Gastroesophageal sphincter (tissue), 4 donors: ENCODE data around the gene PRKAB2. TPM values are rescaled to one million over a fixed set of nuclear protein-coding genes. Genes with fewer than 3 reads are reported as not detected.
"Not testable (repeated sequence)": the region's sequence is repeated elsewhere in the genome, so short reads cannot be mapped to it uniquely, and the experiment has no call there.

Experiments
- ATAC-seq: fragments of 150-250 bp; one replicate; pipeline ENCODE4 v1.9.1; 2016; ENCODE audit warnings: mild to moderate bottlenecking, moderate library complexity
- H3K27ac ChIP-seq, 4 donors: fragments of 200-600 bp; sonication (generic) in 3 of 4; 1 replicate in 3 of 4; 2 replicates in 1 of 4; pipeline ENCODE4 v1.5.1; 2016 to 2019
- H3K27me3 ChIP-seq: fragments of 200-600 bp; sonication (generic); one replicate; pipeline ENCODE4 v1.5.1; 2019
- H3K36me3 ChIP-seq, 2 donors: fragments of 200-600 bp; sonication (generic); one replicate each; pipeline ENCODE4 v1.5.1; 2019; ENCODE audit warnings: control low read depth in 1 of 2
- H3K4me1 ChIP-seq, 3 donors: fragments of 200-600 bp; sonication (generic); 1 replicate in 2 of 3; 2 replicates in 1 of 3; pipeline ENCODE4 v1.5.1; 2016 to 2019; ENCODE audit warnings: control low read depth in 2 of 3
- H3K4me3 ChIP-seq, 2 donors: fragments of 200-600 bp; sonication (generic); one replicate each; pipeline ENCODE4 v1.5.1; 2019; ENCODE audit warnings: mild to moderate bottlenecking in 1 of 2, moderate library complexity in 1 of 2
- H3K9me3 ChIP-seq, 3 donors: fragments of 200-600 bp; sonication (generic); one replicate each; pipeline ENCODE4 v1.5.1; 2017 to 2019; ENCODE audit warnings: control low read depth in 2 of 3
- CTCF ChIP-seq, 4 experiments: fragments of 200-600 bp in 2 of 4; fragments of 450-650 bp in 2 of 4; sonication (generic) in 1 of 4; IDR thresholded peaks; one replicate each; pipeline ENCODE4 v1.5.1; 2017 to 2019; ENCODE audit warnings: antibody characterized with exemption in 4 of 4, mild to moderate bottlenecking in 2 of 4, moderate library complexity in 2 of 4
- EP300 ChIP-seq: sonication (generic); formaldehyde crosslinking; IDR thresholded peaks from one replicate; pipeline ENCODE4 v1.6.1; 2017; ENCODE audit warnings: antibody characterized with exemption, mild to moderate bottlenecking
- POLR2A ChIP-seq, 2 donors: fragments of 450-650 bp; IDR thresholded peaks; one replicate each; pipeline ENCODE4 v1.6.1; 2017; ENCODE audit warnings: antibody characterized with exemption in 2 of 2, mild to moderate bottlenecking in 2 of 2, moderate library complexity in 1 of 2
- POLR2AphosphoS5 ChIP-seq: sonication (generic); formaldehyde crosslinking; IDR thresholded peaks from one replicate; pipeline ENCODE4 v1.6.1; 2017; ENCODE audit warnings: antibody characterized with exemption
- WGBS, 2 donors: methylation state at CpG; one replicate each; pipeline ENCODE4 v1.1.5; 2018; ENCODE audit warnings: low coverage in 1 of 2; 5-methylcytosine and 5-hydroxymethylcytosine counted together
- total RNA-seq, 4 donors: library from RNA; depleted of rRNA; stranded (reverse); fragments of >200 nt; gene quantifications; one replicate each; pipeline ENCODE4 v1.1.0, GENCODE V29; 2016

The PRKAB2 gene
- total RNA-seq, 4 donors from 2014 or later = 24.9 to 51.4 (median 39.4) TPM

- H3K4me1 ChIP-seq = no peaks in the 10 kb centered on the region
- no peak for ATAC-seq
- TF ChIP-seq POLR2A (IDR thresholded peaks at IDR 0.05) (no peak), POLR2AphosphoS5 (no peak), EP300 (no peak), CTCF (IDR thresholded peaks at IDR 0.05) (no peak)
- no peak overlapping the region for H3K4me3 ChIP-seq
- no peak overlapping the region for H3K27ac ChIP-seq
- no peaks in the 10 kb centered on the region for H3K27me3 ChIP-seq
- WGBS, 2 donors = 14 to 75% methylated on average over 1 to 2 of the region's 2 CpGs
- H3K36me3 ChIP-seq = peaks cover 0 to 5% of the 10 kb centered on the region in 2 donors
- H3K9me3 ChIP-seq = no peaks in the 10 kb centered on the region
Observed at GRCh38 chr1:147202576-147202975, 30.3 kb upstream of the PRKAB2 start.

- no peak for ATAC-seq
- Histone ChIP-seq H3K27me3 (no peaks in the 10 kb centered on the region), H3K4me1 (no peaks in the 10 kb centered on the region), H3K27ac (no peak overlapping the region), H3K36me3 (peaks cover 0 to 5% of the 10 kb centered on the region in 2 donors), H3K9me3 (no peaks in the 10 kb centered on the region), H3K4me3 (no peak overlapping the region)
- 80 to 86% methylated on average over 1 of the region's 1 CpG for WGBS, 2 donors
- TF ChIP-seq CTCF (IDR thresholded peaks at IDR 0.05) = no peak
- no peak for TF ChIP-seq POLR2A (IDR thresholded peaks at IDR 0.05)
- no peak for TF ChIP-seq EP300
- TF ChIP-seq POLR2AphosphoS5 = no peak
Observed at GRCh38 chr1:147201786-147202185, 29.5 kb upstream of the PRKAB2 start.

GRCh38 chr1:147201276-147201675, 29.0 kb upstream of the PRKAB2 start:
- Histone ChIP-seq H3K27ac (no peak overlapping the region), H3K4me1 (no peaks in the 10 kb centered on the region), H3K9me3 (no peaks in the 10 kb centered on the region), H3K27me3 (no peaks in the 10 kb centered on the region), H3K36me3 (peaks cover 0 to 5% of the 10 kb centered on the region in 2 donors), H3K4me3 (no peak overlapping the region)
- ATAC-seq = no peak
- WGBS, 2 donors = 70 to 71% methylated on average over 4 of the region's 4 CpGs
- TF ChIP-seq CTCF (IDR thresholded peaks at IDR 0.05) (no peak), POLR2A (IDR thresholded peaks at IDR 0.05) (no peak), EP300 (no peak), POLR2AphosphoS5 (no peak)

GRCh38 chr1:147197324-147197723, 25.1 kb upstream of the PRKAB2 start:
- not testable (repeated sequence) for H3K27ac ChIP-seq, H3K36me3 ChIP-seq, H3K4me3 ChIP-seq, H3K4me1 ChIP-seq, H3K27me3 ChIP-seq, H3K9me3 ChIP-seq, ATAC-seq
- WGBS, 2 donors = 94 to 97% methylated on average over 2 to 3 of the region's 3 CpGs

DNA sequence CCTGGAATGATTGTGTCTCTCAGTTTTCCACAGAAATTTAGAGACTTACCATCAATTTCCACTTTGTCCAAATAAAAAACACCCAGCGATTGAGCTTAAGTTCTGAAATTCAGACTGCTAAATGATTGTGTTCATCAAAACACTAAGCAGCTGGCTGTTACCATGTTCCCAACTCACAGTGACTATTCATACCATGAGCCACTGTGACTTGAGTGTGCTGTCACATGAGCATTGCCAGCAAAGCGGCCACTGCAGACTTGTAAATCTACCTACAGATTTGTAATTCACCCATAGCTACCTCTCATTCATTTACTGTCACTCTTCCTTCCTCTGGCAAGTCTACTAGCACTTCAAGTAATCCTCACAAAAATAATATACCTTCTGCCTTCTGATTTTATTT, 17.2 kb upstream of the PRKAB2 start:
- Histone ChIP-seq H3K9me3 (no peaks in the 10 kb centered on the region), H3K4me3 (no peak overlapping the region), H3K27me3 (no peaks in the 10 kb centered on the region), H3K27ac (no peak overlapping the region), H3K36me3 (no peaks in the 10 kb centered on the region), H3K4me1 (no peaks in the 10 kb centered on the region)
- TF ChIP-seq EP300 (no peak), POLR2AphosphoS5 (no peak), CTCF (IDR thresholded peaks at IDR 0.05) (no peak), POLR2A (IDR thresholded peaks at IDR 0.05) (no peak)
- WGBS, 2 donors = 80 to 88% methylated on average over 2 of the region's 2 CpGs
- no peak for ATAC-seq
